IMR-90 (cell line): ENCODE results near the gene UBFD1. TPM values are rescaled to one million over a fixed set of nuclear protein-coding genes. Genes with fewer than 3 reads are reported as not detected.

ENCODE experiments used
- ATAC-seq: fragments of 200-7000 bp; cut with Tn5 transposase; 2 replicates; pipeline ENCODE4 v1.9.1; 2020; ENCODE audit warnings: low read depth, mild to moderate bottlenecking, moderate library complexity
- BruUV-seq: library from RNA; stranded (reverse); fragments of 400-500 nt; replicated peaks from 2 replicates; lab custom pipeline; 2021; lab: Mats Ljungman, UMichigan
- CTCF ChIA-PET: fragments of 300-600 bp; formaldehyde crosslinking; extraction: SDS; loops from one replicate; lab custom pipeline; 2021; ENCODE audit warnings: antibody characterized with exemption; lab: Yijun Ruan, JAX
- POLR2A ChIA-PET: fragments of 300-600 bp; sonication (Branson Sonifier 250); formaldehyde crosslinking; loops from one replicate; lab custom pipeline; 2022; ENCODE audit warnings: antibody characterized with exemption; ENCODE audit not compliant: unreplicated experiment; lab: Charles Lee
- DNase-seq: peaks from one replicate; pipeline ENCODE4 v3.0.0; 2013
- H2AFZ ChIP-seq: replicated peaks from 2 replicates; pipeline ENCODE3; 2013; ENCODE audit warnings: low read length, mild to moderate bottlenecking; ENCODE audit not compliant: poor library complexity
- H2AK5ac ChIP-seq: 2 replicates; pipeline ENCODE4 v1.6.1; 2013; ENCODE audit warnings: low read depth, low read length, inconsistent platforms
- H2AK9ac ChIP-seq: replicated peaks from 2 replicates; pipeline ENCODE3; 2013; ENCODE audit warnings: mild to moderate bottlenecking, low read depth, low read length, moderate library complexity; ENCODE audit not compliant: poor library complexity
- H2BK120ac ChIP-seq: 2 replicates; pipeline ENCODE4 v1.6.1; 2013; ENCODE audit warnings: low read depth, low read length, inconsistent platforms
- H2BK15ac ChIP-seq: 3 replicates; pipeline ENCODE4 v1.6.1; 2013; ENCODE audit warnings: low read depth, low read length, inconsistent platforms
- H2BK20ac ChIP-seq: 2 replicates; pipeline ENCODE4 v1.6.1; 2013; ENCODE audit warnings: low read depth, mild to moderate bottlenecking, inconsistent platforms, low read length, moderate library complexity
- H2BK5ac ChIP-seq: 2 replicates; pipeline ENCODE4 v1.6.1; 2013; ENCODE audit warnings: mild to moderate bottlenecking, low read depth, low read length, inconsistent platforms; ENCODE audit not compliant: poor library complexity, severe bottlenecking
- H3K14ac ChIP-seq: replicated peaks from 2 replicates; pipeline ENCODE4 v1.6.1; 2013; ENCODE audit warnings: low read depth, low read length, inconsistent platforms
- H3K18ac ChIP-seq: 2 replicates; pipeline ENCODE4 v1.6.1; 2013; ENCODE audit warnings: low read depth, low read length, control low read depth
- H3K23ac ChIP-seq: 2 replicates; pipeline ENCODE4 v1.6.1; 2013; ENCODE audit warnings: low read depth, low read length, inconsistent platforms
- H3K27ac ChIP-seq: 2 replicates; pipeline ENCODE4 v1.5.1; 2013; ENCODE audit warnings: mild to moderate bottlenecking, control low read depth, low read length; ENCODE audit not compliant: insufficient read depth
- H3K27me3 ChIP-seq: 2 replicates; pipeline ENCODE4 v1.6.1; 2013; ENCODE audit warnings: low read length; ENCODE audit not compliant: control insufficient read depth, insufficient read depth
- H3K36me3 ChIP-seq: 2 replicates; pipeline ENCODE4 v1.6.1; 2013; ENCODE audit warnings: low read length, mixed read lengths; ENCODE audit not compliant: control insufficient read depth, insufficient read depth
- H3K4ac ChIP-seq: 2 replicates; pipeline ENCODE4 v1.6.1; 2013; ENCODE audit warnings: low read depth, low read length, inconsistent platforms
- H3K4me1 ChIP-seq: 2 replicates; pipeline ENCODE4 v1.6.1; 2013; ENCODE audit warnings: low read length, mixed read lengths; ENCODE audit not compliant: control insufficient read depth, insufficient read depth
- H3K4me2 ChIP-seq: 2 replicates; pipeline ENCODE4 v1.6.1; 2013; ENCODE audit warnings: low read depth, mild to moderate bottlenecking, control low read depth, low read length, moderate library complexity
- H3K4me3 ChIP-seq: 2 replicates; pipeline ENCODE4 v1.5.1; 2013; ENCODE audit warnings: low read depth, mild to moderate bottlenecking, control low read depth, low read length, moderate library complexity; ENCODE audit not compliant: insufficient read depth
- H3K56ac ChIP-seq: 2 replicates; pipeline ENCODE4 v1.6.1; 2013; ENCODE audit warnings: low read length, inconsistent platforms; ENCODE audit not compliant: insufficient read depth; ENCODE audit errors: extremely low read depth
- H3K79me1 ChIP-seq, 2 experiments: 2 replicates each; pipeline ENCODE4 v1.6.1; 2013; ENCODE audit warnings: low read length in 2 of 2, inconsistent platforms in 1 of 2, low read depth in 1 of 2
- H3K9ac ChIP-seq: 2 replicates; pipeline ENCODE4 v1.6.1; 2013; ENCODE audit warnings: low read depth, low read length, control low read depth
- H3K9me1 ChIP-seq: 2 replicates; pipeline ENCODE4 v1.6.1; 2013; ENCODE audit warnings: low read length, inconsistent platforms; ENCODE audit not compliant: insufficient read depth
- H3K9me3 ChIP-seq: 2 replicates; pipeline ENCODE4 v1.6.1; 2013; ENCODE audit warnings: low read length; ENCODE audit not compliant: control insufficient read depth, insufficient read depth
- H4K20me1 ChIP-seq: 2 replicates; pipeline ENCODE4 v1.6.1; 2013; ENCODE audit warnings: low read length, inconsistent platforms; ENCODE audit not compliant: insufficient read depth
- H4K5ac ChIP-seq: 2 replicates; pipeline ENCODE4 v1.6.1; 2013; ENCODE audit warnings: mild to moderate bottlenecking, low read depth, low read length, control low read depth
- H4K8ac ChIP-seq, 2 experiments: 2 replicates each; pipeline ENCODE4 v1.6.1; 2013; ENCODE audit warnings: low read depth in 2 of 2, low read length in 2 of 2, control low read depth in 1 of 2, inconsistent platforms in 1 of 2
- H4K91ac ChIP-seq: 2 replicates; pipeline ENCODE4 v1.6.1; 2013; ENCODE audit warnings: low read depth, low read length, inconsistent platforms; ENCODE audit not compliant: insufficient read depth
- CEBPB ChIP-seq: IDR thresholded peaks from 2 replicates; pipeline ENCODE4 v1.6.1; 2012; ENCODE audit warnings: low read depth, low read length, improper control_type of control experiment
- MAFK ChIP-seq: IDR thresholded peaks from 2 replicates; pipeline ENCODE4 v1.6.1; 2012; ENCODE audit warnings: low read depth, low read length, improper control_type of control experiment
- MXI1 ChIP-seq: IDR thresholded peaks from 2 replicates; pipeline ENCODE4 v1.6.1; 2012; ENCODE audit warnings: low read depth, mild to moderate bottlenecking, low read length, moderate library complexity, borderline replicate concordance
- WGBS, 2 experiments: methylation state at CpG; one replicate each; pipeline versions ENCODE4 v1.1.5 to v1.1.7; 2013; ENCODE audit warnings: missing lambda C conversion rate in 2 of 2; ENCODE audit not compliant: insufficient read length in 1 of 2; ENCODE audit errors: extremely low coverage in 2 of 2; 5-methylcytosine and 5-hydroxymethylcytosine counted together
- dilution Hi-C: fragments of 300-500 bp; cut with HindIII; formaldehyde crosslinking; loops from one replicate; pipeline ENCODE4 v1.14.3; 2018; ENCODE audit warnings: low sequenced_read_pairs; ENCODE audit not compliant: unreplicated experiment
- in situ Hi-C: fragments of 300-500 bp; cut with MboI; formaldehyde crosslinking; loops from 3 replicates; pipeline ENCODE4 v1.14.3; 2019; ENCODE audit warnings: low sequenced_read_pairs, inconsistent platforms, mixed read lengths
- intact Hi-C: fragments of 100-400 bp; cut with micrococcal nuclease; formaldehyde crosslinking; loops from 2 replicates; pipeline ENCODE4 v1.10.0; 2022
- polyA plus RNA-seq, 3 experiments: library from polyadenylated mRNA; depleted of rRNA; stranded (reverse); fragments of >200 nt; gene quantifications; 2 replicates each; pipeline ENCODE4 v1.2.3, GENCODE V29; 2012; ENCODE audit warnings: low replicate concordance in 1 of 3
- total RNA-seq: library from RNA; depleted of rRNA; stranded (reverse); fragments of >200 nt; gene quantifications from 2 replicates; pipeline ENCODE4 v1.2.3, GENCODE V29; 2012
- TF ChIP-seq, protein P1 (sequence below): fragments of 150-350 bp; IDR thresholded peaks from 2 replicates; pipeline ENCODE4 v1.6.1; 2016; ENCODE audit warnings: low read depth, mild to moderate bottlenecking, low read length, moderate library complexity, borderline replicate concordance

The UBFD1 gene
- total and polyA plus RNA-seq, 2 of the 4 experiments (the other 2 are of a cell fraction), result 39.3 to 55.0 TPM

DNA sequence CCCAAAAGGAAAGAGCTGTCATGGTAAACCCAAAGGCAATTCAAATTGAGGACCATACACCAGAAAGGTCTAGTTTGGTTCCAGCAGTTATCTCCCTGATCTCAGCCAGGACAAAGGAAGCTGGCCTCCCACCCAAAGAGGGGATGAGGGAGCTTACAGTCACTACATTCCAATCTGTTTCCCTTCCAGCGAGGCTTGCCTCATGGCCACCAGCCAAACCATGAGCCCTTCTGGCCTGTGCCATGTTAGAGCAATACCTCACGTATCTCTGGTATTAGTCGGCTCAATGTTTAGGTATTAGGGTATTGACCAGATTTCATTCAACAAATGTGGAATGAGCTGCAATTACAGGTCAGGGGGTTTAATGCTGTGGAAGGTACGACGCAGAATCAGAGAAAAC, 30.2 kb downstream of the UBFD1 start:
- Histone ChIP-seq H3K4me2 (peak overlapping the region; percentile 42; the same call in 1 of the 2 replicates), H3K27me3 (no peaks in the 10 kb centered on the region), H2AK5ac (peak overlapping the region; percentile 52; the same call in 1 of the 2 replicates), H4K5ac (peak overlapping the region; percentile 69), H4K20me1 (peaks cover 17% of the 10 kb centered on the region), H3K9me3 (no peaks in the 10 kb centered on the region), H4K8ac (peak overlapping the region; percentile 35 to 74; a peak in 3 of 4 replicates), H3K4me1 (peaks cover 6% of the 10 kb centered on the region; the same call in 1 of the 2 replicates), H2BK120ac (peak overlapping the region; percentile 85), H3K9ac (no peak overlapping the region), H2BK15ac (peak overlapping the region; percentile 66; the same call in 2 of the 3 replicates), H3K36me3 (peaks cover 42% of the 10 kb centered on the region), H3K18ac (peak overlapping the region; percentile 61), H4K91ac (peak overlapping the region; percentile 64), H2AK9ac (peak overlapping the region; percentile 86), H2BK5ac (peak overlapping the region; percentile 81), H2BK20ac (peak overlapping the region; percentile 75), H2AFZ (no peak overlapping the region), H3K79me1 (peaks cover 34 to 77% of the 10 kb centered on the region in 2 experiments), H3K14ac (peak overlapping the region; percentile 69), H3K4me3 (no peak overlapping the region), H3K23ac (peak overlapping the region; percentile 30; the same call in 1 of the 2 replicates), H3K27ac (peak overlapping the region; percentile 85), H3K4ac (peak overlapping the region; percentile 84), H3K9me1 (peaks cover 12% of the 10 kb centered on the region), H3K56ac (peak overlapping the region; percentile 50; the same call in 1 of the 2 replicates)
- intact Hi-C loops (no loop called here), dilution Hi-C loops (no loop called here), in situ Hi-C loops (no loop called here)
- ChIA-PET POLR2A (no interaction called here), CTCF (no interaction called here)
- BruUV-seq, result no TSS peak
- TF ChIP-seq, protein P1, sequence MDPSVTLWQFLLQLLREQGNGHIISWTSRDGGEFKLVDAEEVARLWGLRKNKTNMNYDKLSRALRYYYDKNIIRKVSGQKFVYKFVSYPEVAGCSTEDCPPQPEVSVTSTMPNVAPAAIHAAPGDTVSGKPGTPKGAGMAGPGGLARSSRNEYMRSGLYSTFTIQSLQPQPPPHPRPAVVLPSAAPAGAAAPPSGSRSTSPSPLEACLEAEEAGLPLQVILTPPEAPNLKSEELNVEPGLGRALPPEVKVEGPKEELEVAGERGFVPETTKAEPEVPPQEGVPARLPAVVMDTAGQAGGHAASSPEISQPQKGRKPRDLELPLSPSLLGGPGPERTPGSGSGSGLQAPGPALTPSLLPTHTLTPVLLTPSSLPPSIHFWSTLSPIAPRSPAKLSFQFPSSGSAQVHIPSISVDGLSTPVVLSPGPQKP, result no peak
- TF ChIP-seq MAFK, result no peak
- TF ChIP-seq CEBPB, result peak; percentile 62
- 0 out of 2 replicates have a peak, but pooled peaks have one; percentile 34 for TF ChIP-seq MXI1
- DNase-seq (peak; percentile 96), ATAC-seq (peak; percentile 96)
- WGBS, 2 experiments, result no CpG with 5 or more reads among the region's 5 CpGs
